Mammary epithelial cell (primary cell): Measurements from ENCODE around the gene FGFR4.

Source experiments
- CTCF ChIP-seq, 2 donors: IDR thresholded peaks in 1 of 2; conservative IDR thresholded peaks in 1 of 2; 2 replicates each; pipeline ENCODE4 v1.5.1; 2011 to 2012; ENCODE audit warnings: inconsistent platforms in 2 of 2, low read length in 2 of 2, mild to moderate bottlenecking in 2 of 2, control low read depth in 1 of 2, low read depth in 1 of 2; ENCODE audit not compliant: insufficient read depth in 1 of 2; ENCODE audit errors: extremely low read depth in 1 of 2
- EZH2 ChIP-seq: IDR thresholded peaks from 2 replicates; pipeline ENCODE4 v1.6.1; 2012; ENCODE audit warnings: low read length, inconsistent platforms, borderline replicate concordance

GRCh38 chr5:177089127-177089526 lies 2.4 kb downstream of the FGFR4 start:
- TF ChIP-seq CTCF (conservative IDR thresholded peaks at IDR 0.05 in 1 of 2, IDR thresholded peaks at IDR 0.05 in 1 of 2; ENCODE audit: extremely low read depth in 1 of 2, insufficient read depth in 1 of 2, low read depth in 1 of 2, low read length in 2 of 2) (no peak), EZH2 (no peak)
